HG02943 (cell line): Measurements from ENCODE around the gene CHL1.

Experiments used
- ATAC-seq: cut with Tn5 transposase; IDR thresholded peaks from one replicate; pipeline ENCODE4 v1.9.1; 2021; ENCODE audit warnings: mild to moderate bottlenecking, low read depth, moderate library complexity; ENCODE audit not compliant: unreplicated experiment

Gene CHL1

GRCh38 chr3:380801-381200 is 184.2 kb downstream of the CHL1 start:
- ATAC-seq, result no peak

- ATAC-seq, result no peak
Observed at GRCh38 chr3:385151-385550, 188.6 kb downstream of the CHL1 start.

GRCh38 chr3:394775-395174 is 198.2 kb downstream of the CHL1 start:
- ATAC-seq, result no peak

- ATAC-seq, result no peak
Observed at GRCh38 chr3:396293-396692, 199.7 kb downstream of the CHL1 start.

DNA sequence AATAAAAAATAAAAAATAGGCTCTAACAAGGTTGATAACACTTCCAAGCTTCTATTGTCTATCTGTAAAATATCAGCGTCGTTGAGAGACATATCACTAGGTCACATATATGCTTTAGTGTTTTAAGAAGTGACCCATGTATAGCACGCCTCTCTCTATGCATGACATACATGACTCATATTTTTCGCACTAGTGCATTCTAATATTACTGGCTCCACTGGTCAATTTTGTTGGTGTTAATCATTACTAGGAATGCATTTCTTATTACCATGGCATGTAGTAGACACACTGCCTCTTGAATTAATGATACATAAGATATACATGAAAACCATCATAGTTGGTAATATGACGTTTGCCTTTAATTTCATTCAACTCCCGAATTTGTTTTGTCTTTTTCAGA is 203.1 kb downstream of the CHL1 start:
- ATAC-seq, result no peak

DNA sequence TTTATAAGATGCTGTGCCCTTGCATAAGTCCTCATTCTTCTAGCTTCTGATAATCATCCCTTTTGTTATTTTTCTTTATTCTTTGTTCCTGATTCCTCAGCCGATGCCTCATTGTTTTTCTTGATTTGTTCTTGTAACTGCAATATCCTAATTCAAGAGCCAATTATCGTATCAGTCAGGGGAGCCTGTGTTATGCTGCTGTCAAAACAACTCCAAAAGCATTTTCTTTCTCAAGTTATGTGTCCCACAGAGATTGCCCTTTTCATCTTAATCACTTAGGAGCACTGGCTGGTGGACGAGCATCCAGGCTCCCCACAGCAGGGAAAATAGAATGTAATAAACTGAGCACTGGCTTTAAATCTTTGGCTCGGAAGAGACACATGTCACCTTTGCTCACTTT is 207.3 kb downstream of the CHL1 start:
- no peak for ATAC-seq

DNA sequence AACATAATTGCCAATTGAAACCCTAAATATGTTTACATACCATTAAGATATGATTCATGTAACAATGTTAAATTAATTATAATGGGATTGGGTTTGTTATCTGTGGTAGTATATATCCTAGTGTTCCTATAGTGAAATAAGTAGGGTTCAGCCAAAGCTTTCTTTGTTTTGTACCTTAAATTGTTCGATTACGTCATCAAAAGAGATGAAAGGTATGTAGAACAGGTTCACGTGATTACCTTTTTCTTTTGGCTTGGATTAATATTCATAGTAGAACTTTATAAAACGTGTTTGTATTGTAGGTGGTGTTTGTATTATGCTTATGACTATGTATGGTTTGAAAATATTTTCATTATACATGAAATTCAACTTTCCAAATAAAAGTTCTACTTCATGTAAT is 212.4 kb downstream of the CHL1 start:
- no peak for ATAC-seq

- no peak for ATAC-seq
Observed at GRCh38 chr3:411226-411625, 214.7 kb downstream of the CHL1 start.

DNA sequence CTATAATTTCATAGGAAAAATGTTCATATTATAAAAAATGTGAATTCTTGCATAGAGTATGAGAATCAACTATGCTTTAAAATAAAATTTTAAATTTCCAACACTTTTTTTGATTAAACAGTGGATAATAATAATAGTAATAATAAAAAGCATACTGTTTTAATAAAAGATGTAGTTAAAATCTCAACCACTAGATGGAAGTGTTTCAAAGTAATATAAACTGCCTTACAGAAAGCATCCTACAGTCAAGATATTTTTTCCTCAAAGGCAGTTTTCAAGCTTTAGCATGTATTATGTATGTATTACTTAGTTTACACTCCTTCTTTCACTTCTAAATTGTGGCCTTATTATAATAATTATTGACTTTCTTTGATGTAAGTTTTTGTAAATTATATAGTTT is 217.5 kb downstream of the CHL1 start:
- no peak for ATAC-seq

DNA sequence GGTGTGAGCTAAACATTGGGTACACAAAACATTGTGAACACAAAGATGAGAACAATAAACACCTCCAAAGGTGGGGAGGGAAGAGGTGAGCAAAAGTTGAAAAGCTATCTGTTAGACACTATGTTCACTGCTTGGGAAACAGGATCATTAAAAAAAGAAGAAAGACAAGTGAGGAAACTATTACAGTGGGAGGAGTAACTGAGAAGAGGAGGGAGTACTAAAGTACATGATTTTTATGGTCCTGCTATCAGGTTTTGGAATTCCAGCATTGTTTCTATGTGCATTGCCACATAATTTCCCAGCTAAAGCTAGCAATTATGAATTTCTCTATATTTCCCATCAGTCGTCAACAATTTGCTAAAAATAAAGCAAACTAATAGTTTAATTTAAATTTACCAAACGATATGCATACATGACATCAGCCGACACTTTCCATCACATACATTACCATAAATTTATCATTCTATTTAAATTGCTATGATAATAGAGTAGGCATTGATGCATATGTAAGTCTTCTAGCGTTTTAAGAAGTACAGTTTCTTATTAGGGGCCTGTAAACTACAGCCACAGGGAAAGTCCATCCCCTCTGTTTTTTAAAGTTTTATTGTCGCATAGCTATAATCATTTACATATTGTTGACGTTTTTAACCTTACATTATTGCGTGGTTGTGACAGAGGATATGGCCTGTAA is 221.8 kb downstream of the CHL1 start:
- no peak for ATAC-seq

DNA sequence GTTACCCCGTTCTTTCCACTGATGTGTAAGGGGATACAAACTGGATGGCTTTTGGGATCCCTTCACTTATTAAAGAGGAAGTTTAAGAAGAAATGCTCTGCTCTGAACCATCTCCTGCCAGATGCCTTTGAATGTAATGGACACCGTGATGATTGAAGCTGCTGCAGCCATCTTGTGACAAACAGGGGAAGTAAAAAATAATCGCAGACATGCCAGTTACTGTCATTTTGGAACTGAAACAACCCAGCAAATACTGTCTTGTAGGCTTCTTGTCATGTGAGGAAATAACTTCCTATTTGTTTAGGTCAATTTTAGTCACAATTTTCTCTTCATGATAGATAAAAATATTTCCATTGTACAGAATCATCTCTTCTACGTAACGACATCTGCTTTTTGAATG is 224.0 kb downstream of the CHL1 start:
- no peak for ATAC-seq

- no peak for ATAC-seq
Observed at GRCh38 chr3:425079-425478, 228.5 kb downstream of the CHL1 start.

DNA sequence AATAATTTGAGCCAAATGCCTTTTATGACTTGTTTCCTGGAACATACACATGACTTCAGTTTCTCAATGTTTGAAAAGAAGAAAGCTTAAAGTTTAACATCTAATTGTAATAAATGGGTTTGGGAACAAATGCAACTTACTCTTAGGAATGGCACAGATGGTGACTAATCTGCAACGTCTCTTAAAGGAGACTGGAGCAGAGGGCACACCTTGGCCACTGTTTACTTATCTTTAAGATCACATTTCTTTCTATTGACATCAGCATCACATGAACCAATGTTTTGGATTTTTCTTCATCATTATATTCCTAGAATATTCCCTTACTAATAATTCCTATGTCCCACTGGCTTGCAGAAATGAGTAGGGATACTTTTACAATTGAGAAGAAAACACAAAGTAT is 229.5 kb downstream of the CHL1 start:
- no peak for ATAC-seq

GRCh38 chr3:427128-427527 is 230.6 kb downstream of the CHL1 start:
- ATAC-seq, result no peak

- no peak for ATAC-seq
Observed at GRCh38 chr3:430186-430585, 233.6 kb downstream of the CHL1 start.

DNA sequence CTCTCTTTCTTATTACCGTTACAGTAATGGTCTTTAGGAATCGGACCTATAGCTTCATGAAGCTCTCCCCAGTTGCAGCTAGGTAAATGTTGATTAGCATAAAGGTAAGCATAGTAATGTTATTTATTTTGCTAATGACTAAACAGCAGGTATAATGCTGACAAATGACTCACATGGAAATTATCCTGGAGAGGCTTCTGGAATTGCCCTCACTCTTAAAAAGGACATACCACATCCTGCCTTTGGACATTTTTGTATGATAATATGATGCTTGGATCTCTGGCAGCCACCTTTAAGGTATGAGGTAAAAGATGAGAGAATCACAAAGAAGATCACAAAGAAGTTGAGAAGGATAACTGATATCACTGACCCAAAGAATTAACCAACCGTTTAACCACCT is 238.6 kb downstream of the CHL1 start:
- ATAC-seq, result no peak

DNA sequence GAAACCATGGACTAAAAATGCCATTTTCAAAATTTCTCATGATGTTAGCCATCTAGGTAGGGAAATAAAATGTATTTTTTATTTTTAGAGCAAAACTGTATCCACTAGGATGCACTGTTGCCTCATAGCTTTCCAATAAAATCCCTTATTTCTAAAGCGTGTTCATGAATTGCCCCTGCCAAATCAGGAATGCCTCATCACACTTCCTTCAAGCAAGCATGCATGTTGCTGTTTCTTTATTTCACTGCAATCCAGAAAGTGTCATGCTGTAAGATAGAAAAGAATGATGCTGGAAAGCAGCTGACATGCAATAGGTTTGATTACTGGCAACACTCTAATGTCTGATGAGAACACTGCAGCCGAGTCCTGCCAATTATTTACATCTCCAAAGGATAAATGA is 239.5 kb downstream of the CHL1 start:
- ATAC-seq, result no peak

- no peak for ATAC-seq
Observed at GRCh38 chr3:440826-441225, 244.3 kb downstream of the CHL1 start.

DNA sequence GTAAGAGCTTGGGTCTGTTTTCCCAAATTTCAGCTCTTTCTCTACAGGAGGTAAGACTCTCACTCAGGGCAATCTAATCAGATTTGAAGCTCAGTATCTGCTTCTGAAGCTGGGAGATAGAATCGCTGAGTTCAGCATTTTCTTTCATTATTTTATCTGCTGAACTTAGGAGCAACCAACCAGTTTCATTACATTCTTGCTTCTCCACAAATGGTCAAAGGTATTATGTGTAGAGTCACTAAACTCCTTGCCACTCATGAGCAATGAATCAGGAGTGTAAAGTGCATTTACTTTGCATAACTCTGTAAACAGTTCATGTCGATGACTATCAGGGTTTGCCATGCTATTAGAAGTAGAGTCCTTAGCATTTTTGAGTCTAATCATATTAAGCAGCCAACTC is 249.4 kb downstream of the CHL1 start:
- no peak for ATAC-seq

DNA sequence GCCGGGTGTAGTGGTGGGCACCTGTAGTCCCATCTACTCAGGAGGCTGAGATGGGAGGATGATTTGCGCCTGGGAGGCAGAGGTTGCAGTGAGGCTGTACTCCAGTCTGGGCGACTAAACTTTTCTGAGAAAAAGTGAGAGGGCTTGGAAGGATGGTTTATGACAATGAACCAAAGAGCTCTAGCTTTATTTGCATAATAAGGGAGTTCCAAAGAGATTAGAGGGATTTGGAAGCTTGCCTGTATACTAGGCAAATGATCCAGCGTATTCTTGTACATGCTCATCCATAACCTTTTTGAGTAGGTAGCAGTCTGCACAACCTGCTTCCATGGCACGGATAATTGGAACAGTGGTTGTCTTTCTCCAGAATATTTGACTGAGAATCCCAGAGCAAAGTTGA is 251.1 kb downstream of the CHL1 start:
- ATAC-seq, result no peak

GRCh38 chr3:449711-450110 is 253.1 kb downstream of the CHL1 start:
- no peak for ATAC-seq

- ATAC-seq, result no peak
Observed at GRCh38 chr3:452221-452620, 255.7 kb downstream of the CHL1 start.

GRCh38 chr3:453106-453505 is 256.5 kb downstream of the CHL1 start:
- no peak for ATAC-seq
